NCI-H2107 (cell line): ENCODE measurements around the gene MRGPRF.
"Not testable (repeated sequence)": the region's sequence is repeated elsewhere in the genome, so short reads cannot be mapped to it uniquely, and the experiment has no call there.

ENCODE experiments used
- DNase-seq: peaks from one replicate; lab custom pipeline; 2025; lab: John Stamatoyannopoulos, UW

MRGPRF gene

GRCh38 chr11:68987211-68987610 lies 25.8 kb downstream of the MRGPRF start:
- DNase-seq = no peak

DNA sequence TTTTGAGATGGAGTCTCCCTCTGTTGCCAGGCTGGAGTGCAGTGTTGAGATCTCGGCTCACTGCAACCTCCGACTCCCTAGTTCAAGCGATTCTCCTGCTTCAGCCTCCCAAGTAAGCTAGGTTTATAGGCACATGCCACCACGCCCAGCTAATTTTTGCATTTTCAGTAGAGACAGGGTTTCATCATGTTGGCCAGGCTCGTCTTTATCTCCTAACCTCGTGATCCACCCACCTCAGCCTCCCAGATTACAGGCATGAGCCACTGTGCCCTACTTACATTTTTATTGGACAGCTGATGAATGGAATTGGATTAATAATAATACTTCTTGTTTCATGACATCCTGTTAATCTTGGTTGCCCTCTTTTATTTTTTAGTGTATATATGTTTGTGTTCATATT lies 29.2 kb downstream of the MRGPRF start:
- DNase-seq = no peak

DNA sequence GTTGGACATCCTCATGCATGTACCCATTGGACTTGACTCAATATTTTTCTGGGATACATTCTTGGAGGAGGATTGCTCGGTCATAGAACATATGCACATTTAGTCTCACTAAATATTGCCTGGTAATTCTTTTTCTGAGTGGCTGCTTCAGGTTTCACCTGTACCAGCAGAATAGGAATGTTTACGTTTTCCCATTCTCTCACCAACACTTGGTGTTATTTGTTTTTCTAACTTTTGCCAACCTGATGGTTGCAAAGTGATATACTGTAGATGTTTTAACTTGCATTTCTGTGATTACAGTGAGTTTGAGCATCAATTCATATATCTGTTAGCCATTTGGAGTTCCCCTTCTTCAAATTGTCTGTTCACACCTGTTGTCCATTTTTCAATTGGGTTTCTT lies 30.9 kb downstream of the MRGPRF start:
- no peak for DNase-seq

GRCh38 chr11:68980776-68981065 lies 32.3 kb downstream of the MRGPRF start, which contains the start of gene MRGPRD:
TSS of gene MRGPRD (minus strand) at chr11:68980986. CDS start at chr11:68980986, 0 bp downstream.
- DNase-seq = no peak

DNA sequence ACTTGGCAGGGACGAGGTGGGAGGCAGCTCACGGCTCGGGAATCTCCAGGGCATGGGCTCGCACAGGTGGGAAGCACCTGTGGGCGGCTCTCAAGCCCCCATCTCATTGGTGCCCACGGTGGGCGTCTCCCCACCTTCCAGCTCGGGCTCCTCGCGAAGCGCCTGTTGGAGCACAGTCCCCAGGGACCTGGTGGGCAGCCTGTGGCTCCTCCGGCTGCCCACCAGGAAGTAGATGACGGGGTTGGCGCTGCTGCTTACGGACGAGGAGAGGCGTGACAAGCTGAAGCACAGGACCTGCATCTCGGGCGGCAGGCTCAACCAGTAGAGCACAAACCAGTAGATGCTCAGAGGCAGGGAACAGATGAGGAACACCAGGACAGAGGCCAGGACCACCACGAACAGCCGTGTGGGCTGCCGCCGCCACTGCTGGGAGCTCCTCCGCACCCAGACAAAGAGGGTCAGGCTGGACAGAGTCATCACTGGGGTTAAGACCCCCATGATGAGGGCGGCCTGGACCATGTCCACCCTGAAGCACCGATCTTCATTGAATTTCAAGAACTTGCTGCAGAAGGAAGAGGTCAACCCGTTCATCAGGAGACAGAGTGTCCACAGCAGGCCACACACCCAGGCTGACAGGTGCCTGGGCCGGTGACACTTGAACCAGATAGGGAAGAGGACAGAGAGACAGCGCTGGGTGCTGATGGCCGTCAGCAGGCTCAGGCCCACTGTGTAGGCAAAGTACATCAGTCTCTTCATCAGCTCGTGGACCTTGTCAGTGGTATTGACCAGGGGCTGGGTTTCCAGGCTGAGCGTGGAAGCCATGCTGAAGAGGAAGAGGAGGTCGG lies 32.9 kb downstream of the MRGPRF start:
- no peak for DNase-seq

DNA sequence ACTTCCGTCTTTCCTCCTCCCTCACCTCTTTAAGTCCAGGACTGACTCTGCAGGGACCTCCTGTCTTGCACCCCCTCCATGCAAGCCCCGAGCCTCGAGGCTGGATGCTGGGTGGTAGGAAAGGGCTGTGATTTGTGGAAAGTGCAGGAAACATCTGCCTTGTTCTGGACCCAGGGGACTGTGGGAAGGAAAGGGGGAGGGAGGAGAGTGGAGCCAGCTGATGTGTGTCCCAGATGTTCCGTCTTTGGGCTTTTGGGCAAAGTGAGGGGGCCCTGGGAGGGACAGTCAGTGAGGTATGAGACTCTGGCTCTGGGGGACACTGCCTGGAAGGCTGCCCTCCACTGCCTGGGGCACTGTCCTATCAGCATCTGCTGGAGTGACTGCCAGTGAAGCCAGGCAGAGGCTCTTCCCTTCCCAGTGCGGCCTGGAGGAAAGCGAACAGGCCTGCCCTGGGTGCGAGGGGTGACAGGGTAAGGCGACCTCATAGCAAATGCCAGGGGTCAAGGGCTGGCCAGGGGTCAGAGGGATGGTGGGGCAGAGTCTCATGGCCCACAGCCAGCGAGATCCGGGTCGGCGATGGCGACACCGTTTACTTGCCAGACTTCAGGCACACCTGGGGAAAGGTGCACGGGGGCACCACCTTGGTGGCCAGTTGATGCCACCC lies 34.0 kb downstream of the MRGPRF start:
- no peak for DNase-seq

DNA sequence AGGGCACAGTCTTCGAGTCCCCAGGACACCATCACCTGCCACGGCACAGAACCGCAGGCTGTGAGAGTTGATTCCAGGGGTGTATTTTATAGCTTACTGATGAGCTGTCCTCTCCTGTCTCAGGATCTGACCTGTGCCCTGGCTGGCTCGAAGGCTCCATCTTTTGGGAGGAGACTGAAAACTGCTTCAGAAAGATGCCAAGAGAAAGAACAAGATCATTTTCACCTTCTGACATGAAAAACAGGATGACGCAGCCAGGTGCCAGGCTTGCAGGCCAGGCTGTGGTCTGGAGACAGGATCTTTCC lies 34.5 kb downstream of the MRGPRF start:
- DNase-seq = no peak

DNA sequence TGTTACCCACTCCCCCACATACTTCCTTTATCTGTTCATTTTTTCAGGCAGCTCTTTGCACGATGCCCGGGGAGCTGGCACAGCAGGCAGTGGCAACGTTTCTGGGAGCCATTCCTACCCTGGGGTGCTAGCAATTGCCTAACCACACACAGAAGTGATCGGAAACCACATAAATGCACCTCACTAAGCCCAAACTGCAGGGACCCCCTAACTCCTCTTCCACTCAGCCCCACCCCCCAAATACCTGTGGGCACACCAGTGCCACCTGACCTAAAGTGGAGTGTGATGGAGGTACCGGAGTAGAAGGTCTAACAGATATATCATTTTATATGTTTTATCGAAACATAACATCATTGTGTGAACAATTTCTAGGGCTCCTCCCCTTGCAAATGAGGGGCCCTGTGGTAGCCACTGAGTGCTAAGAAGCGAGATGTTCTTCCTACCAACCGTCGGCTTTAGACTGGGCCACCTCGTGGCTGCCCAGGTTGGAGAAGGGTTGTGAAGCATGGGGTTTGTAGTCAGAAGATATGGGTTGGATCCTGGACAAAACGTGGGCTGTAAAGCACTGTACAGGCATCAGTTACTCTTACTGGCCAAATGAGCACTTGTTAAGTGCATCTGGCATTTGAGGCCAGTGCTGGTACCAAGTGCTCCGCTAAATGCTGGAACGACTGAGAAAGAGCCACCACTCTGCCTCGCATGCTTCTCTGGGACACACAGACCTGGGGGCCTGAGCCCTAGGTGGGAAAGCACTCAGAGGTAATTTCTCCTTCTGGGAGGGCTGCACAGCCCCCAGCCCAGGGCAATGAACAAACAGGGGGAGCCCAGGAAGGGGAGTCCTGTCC lies 35.0 kb downstream of the MRGPRF start:
- no peak for DNase-seq

GRCh38 chr11:68976563-68976962 lies 36.5 kb downstream of the MRGPRF start:
- no peak for DNase-seq

DNA sequence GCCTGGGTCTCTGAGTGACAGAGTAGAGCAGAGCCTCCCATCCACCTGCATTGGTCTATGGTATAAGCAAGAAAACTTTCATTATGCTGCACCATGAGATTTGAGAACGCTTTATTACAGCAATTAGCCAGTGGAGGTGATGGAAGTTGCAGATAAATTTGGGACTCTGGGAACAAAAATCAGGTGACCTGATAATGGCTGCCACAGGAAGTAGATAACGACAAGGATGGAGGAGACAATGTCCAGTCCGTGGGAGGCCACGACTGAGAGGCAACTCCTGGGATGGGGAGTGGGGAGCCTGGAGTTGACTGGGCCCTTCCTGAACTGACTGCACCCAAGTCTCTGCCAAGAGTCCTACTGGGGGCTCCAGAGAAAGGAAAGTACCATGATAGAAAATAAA lies 37.0 kb downstream of the MRGPRF start:
- no peak for DNase-seq

GRCh38 chr11:68974421-68975194 lies 38.4 kb downstream of the MRGPRF start:
- DNase-seq = no peak

GRCh38 chr11:68973706-68974105 lies 39.3 kb downstream of the MRGPRF start:
- not testable (repeated sequence) for DNase-seq

GRCh38 chr11:68973219-68973618 lies 39.8 kb downstream of the MRGPRF start:
- DNase-seq = no peak

DNA sequence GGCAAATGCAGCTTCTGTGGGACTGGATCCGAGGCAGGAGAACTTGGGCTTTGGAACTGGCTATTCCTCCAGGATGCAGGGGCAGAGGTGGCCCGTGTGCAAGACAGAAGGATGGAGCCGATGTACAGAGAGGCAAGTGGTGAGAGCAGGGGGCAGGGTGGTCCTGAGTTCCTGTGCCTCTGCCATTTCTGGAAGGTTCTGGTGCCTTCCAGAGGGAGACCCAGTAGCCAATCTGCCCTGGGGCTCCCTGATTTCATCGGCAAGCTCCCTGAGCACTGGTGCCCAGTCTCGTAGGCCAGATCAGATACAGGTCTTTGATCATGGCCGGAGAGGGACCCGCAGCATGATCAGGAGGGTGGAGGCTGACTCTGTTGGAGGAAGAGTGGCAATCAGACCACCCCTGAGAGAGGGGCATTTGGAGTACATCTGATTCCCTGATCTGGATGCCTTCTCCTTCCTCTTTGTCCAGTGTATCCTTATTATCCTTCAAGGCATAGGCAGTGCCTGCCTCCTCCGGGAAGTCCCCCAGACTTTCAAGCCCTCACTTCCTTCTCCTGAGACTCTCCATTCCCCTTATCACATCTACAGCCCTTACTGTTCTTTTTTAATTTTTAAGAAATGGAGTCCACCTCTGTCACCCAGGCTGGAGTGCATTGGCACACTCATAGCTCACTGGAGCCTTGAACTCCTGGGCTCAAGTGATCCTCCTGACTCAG lies 42.0 kb downstream of the MRGPRF start:
- no peak for DNase-seq

GRCh38 chr11:68969386-68969785 lies 43.7 kb downstream of the MRGPRF start:
- DNase-seq = no peak

DNA sequence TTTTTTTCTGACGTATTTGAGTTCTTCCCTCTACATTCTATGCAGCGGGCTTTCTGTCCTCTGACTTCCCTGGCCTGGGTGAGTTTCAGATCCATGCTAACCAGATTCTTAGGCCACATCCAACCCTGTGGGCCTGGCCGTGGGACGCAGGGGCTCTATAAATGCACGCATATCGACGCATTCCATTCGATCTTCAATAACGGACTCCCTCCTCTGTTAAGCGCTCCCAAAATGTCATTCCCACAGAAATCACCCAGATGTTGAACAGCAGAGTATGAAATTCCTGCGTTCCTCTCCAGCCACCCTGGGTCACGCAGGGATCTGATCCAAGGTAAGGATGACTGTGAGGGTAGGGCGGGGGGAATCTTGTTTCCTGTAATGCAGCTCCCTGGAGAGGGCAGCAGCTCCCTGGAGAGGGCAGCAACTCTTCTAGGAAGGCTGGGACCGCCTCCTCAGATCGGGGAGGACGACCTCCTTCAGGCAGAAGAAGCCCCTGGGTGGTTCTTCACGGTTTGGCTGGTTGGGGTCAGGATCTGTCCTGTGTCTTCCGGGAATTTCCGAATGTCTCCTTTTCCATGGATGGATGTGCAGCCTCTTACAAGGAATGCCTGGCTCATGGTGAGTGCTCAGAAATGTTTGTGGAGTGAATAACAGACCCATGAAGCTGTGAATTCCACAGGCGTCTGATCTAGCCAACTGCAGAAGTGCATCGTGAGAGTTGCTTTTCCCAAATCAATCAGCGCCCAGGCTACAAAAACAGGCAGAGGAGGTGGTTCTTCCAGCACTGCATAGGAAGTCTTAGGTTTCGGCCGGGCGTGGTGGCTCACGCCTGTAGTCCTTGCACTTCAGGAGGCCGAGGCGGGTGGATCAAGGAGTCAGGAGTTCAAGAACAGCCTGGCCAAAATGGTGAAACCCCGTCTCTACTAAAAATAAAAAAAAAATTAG lies 44.5 kb downstream of the MRGPRF start:
- DNase-seq = no peak

- DNase-seq = no peak
Observed at GRCh38 chr11:68966894-68967780, 45.9 kb downstream of the MRGPRF start.

DNA sequence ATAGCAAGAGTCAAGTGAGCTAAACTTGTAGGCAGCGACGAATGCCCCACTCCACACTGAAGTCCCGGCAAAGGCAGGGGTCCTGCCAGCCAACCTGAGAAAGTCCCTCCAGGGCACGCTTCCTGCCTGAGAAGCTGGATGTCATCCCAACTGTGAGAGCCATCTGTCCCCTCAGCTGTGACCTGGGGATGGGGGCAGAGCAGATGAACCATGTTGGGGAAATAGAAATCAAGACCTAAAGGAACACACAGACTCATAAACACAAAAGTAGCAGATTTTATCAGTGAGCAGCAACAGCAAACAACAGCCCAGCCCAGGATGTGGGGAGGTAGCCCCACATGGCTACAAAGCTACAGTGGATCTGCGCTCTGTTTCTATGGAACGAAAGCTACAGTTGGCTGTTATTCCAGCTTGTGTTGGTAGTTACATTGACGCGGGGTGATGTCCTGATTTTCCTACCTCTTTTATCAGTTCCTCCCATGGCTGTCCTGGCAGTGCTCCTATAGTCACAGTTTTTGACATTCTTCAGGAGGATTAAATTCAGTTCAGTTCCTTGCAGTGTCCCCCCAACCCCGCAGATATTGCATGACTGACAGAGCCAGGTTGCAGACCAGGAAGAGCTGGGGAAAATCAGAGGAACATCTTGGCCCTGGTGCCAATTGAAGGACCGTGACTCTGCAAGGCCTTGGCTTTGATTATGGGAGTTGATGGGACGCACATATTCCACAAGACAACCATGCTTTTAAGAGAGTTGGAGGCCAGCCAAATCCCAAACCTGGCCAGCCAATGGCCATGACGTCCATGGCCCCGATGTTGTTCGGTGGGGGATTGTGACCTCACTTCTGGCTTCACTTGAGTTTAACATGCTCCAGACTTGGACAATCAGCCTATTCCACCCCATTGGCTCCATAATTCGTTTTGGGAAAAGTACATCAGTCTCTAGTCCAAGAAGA lies 46.9 kb downstream of the MRGPRF start:
- DNase-seq = no peak
